AML-193 (cell line): ENCODE results near the gene ADM2.
A peak's percentile ranks its signal among the peaks of the same experiment; 100 is the strongest.
"Not testable (repeated sequence)": the region's sequence is repeated elsewhere in the genome, so short reads cannot be mapped to it uniquely, and the experiment has no call there.

Source experiments
- DNase-seq, 2 experiments: peaks; one replicate each; lab custom pipeline; 2025; lab: John Stamatoyannopoulos, UW

The ADM2 gene

DNA sequence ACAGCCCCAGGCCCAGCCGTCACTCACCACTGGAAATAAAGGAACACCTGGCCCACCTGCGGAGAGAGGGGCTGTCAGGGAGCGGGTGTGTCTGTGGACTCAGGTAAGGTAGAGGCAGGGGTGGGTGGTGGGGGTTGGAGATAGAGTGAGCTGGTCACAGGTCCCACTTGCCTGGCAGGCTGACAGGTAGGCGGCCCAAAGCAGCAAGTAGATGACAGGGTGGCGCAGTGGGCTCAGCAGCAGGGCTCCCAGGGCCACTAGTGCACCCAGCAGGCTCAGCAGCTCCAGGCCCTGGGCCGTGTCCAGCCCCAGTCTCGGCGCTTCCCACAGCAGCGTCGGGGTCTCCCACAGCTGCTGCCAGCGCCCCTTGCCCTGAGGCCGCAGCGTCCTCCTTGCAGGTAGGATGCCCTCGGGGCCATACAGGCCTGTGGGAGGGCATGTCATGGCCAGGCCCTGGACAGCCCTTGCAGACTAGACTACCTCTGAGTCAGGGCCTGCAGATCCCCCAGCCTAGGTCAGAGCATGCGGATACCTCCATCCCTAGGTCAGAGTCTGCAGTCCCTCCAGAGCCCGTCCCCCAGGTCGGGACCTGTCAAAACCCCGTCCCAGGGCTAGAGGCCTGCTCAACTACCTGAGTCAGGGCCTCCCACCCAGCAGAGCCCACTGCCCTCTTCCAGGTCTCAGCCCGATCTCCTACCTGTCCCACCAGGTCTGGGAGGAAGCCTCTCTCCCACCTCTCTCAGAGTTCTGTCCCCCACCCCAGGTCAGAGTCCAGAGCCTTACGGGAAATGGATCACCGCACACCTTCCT, 25.5 kb downstream of the ADM2 start:
- no peak for DNase-seq

- DNase-seq, result peak in 1 of 2 experiments; percentile 83
Observed at GRCh38 chr22:50507421-50507990, 26.2 kb downstream of the ADM2 start, which contains the start of gene LMF2. Gene LMF2, minus strand, starts transcription at chr22:50507702. Its CDS starts 27 bp downstream, at chr22:50507675.

DNA sequence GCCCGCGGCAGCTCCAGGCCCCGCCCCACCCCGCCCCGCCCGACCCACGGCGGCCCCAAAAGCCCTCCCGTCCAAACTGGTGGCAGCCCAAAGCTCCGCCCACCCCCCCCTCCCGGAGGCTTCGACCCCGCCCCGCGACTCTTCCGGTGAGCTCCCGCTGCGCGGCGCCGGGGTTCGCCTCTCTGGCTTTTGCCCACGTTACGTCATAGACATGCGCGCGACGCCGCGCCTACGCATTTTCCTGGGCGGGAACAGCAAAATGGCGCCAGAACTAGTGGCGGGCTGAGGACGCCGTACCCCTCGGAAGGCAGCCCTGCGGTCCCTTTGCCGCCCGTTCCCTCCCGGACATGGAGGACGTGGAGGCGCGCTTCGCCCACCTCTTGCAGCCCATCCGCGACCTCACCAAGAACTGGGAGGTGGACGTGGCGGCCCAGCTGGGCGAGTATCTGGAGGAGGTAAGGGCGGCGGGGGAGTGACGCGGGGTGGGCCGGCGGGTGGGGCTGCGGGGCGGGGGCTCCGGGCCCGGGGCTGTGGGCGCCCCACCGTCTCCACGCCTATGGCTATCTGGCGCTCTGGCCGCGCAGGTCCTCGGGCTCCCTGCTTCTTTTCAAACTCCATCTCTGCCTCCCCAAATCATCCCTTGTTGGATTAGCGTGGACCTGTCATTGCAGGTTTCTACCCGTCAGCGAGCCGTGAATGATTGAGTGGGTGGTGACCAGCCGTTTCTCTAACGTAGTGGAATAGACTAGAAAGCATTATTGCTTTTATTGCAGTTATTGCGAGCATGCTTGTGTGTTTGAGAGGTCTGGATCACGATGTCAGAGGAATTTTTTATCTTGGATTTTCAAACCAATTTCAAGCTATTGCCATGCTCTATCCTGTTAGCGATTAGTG, 26.9 kb downstream of the ADM2 start, which contains the start of gene NCAPH2:
TSS of gene NCAPH2 (plus strand) at position 234 of the 894 bp plus-strand sequence. CDS start at position 348, 114 bp downstream.
- DNase-seq, result peak; percentile 87 to 91

DNA sequence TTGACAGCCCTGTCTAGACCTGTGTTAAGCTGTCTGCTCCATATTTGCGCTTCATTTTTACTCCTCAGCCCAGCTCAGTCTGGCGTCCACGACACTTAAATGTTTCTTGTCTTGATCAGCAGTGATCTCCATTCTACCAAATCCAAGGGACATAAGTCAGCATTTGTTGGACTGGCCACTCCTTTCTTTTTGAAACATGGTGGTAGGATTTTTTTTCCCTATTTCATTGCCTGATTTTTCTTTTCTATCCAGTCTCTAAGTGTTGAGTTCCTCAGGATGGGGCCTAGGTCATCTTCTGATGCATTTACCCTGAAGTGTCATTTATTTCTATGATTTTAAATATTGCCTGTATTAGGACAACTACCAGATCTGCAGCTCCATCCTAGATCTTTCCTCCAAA, 27.6 kb downstream of the ADM2 start:
- DNase-seq, result no peak

DNA sequence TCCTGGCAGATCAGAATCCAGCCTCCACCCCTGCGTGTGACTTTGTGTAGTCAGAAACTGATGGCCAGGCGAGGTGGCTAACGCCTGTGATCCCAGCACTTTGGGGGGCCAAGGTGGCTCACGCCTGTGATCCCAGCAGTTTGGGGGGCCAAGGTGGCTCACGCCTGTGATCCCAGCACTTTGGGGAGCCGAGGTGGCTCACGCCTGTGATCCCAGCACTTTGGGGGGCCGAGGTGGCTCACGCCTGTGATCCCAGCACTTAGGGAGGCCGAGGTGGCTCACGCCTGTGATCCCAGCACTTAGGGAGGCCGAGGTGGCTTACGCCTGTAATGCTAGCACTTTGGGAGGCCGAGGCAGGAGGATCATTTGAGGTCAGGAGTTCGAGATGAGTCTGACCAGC, 31.8 kb downstream of the ADM2 start:
- no peak for DNase-seq

DNA sequence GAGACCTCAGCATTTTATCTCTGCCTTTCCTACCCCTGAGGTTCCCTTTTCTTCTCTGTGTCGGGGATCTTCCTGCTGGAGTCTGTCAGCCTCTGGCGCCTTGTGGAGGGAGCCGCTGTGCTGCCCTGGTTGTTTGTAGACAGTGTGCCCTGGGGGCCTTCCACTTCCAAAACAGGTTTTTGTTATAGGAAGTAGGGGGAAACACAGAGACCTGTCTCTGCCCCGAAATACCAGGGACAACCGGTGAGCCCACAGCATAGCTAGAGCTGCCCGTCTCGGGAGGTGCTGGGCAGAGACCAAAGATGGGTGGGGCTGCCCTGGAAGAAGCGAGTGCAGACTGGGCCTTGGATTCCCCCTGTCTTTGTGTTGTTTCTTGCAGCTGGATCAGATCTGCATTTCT, 34.7 kb downstream of the ADM2 start:
- no peak for DNase-seq

GRCh38 chr22:50516891-50517290, 35.5 kb downstream of the ADM2 start:
- no peak for DNase-seq

- no peak for DNase-seq
Observed at GRCh38 chr22:50517495-50518260, 36.3 kb downstream of the ADM2 start.

- DNase-seq, result no peak
Observed at GRCh38 chr22:50518606-50519005, 37.3 kb downstream of the ADM2 start.

DNA sequence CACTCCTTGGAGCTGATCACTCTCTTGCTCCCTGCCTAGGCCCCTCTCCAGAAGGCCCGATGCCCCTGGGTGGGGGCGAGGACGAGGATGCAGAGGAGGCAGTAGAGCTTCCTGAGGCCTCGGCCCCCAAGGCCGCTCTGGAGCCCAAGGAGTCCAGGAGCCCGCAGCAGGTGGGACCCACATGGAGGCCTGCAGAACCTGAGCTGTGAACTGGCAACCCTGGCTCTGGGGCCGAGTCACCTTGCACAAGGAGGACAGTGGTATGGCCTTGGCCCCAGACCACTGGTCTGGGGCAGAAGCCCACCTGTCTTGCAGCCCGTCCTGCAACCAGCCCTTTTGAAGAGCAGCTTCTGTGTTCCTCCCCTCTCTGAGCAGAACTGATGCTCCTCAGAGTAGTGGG, 37.8 kb downstream of the ADM2 start:
- DNase-seq, result no peak

DNA sequence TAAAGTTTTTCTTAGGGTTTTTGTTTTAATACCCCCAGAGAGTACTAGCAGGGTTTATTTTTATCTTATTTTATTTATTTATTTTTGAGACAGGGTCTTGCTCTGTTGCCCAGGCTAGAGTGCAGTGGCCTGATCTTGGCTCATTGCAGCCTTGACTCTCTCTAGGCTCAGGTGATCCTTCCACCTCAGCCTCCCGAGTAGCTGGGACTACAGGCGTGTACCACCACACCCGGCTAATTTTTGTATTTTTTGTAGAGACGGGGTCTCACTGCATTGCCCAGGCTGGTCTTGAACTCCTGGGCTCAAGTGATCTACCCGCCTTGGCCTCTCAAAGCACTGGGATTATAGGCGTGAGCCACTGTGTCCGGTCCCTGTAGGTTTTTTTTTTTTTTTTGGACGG, 38.8 kb downstream of the ADM2 start:
- not testable (repeated sequence) for DNase-seq

DNA sequence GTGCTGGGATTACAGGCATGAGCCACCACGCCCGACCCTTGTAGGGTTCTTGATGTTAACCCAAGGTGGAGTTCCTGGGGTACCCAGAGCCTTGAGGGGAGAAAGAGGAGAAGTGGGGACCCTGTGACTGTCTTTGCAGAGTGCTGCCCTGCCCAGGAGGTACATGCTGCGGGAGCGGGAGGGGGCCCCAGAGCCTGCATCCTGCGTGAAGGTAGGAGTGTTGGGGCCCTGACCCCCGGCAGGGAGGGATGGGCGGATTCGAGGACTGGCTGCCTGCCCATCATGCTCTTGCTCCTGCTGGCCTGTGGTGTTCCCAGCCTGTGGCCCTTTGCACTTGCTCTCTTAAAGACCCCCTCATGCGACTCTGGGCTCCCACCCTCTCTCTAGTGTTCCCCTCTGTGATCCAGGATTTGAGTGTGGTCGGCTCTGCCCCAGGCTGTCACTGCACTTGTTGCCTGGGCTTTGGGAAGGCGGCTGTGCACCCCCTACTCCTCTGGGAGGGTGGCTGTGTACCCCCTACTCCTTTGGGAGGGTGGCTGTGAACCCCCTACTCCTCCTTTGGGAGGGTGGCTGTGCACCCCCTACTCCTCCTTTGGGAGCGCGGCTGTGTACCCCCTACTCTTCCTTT, 39.6 kb downstream of the ADM2 start:
- DNase-seq, result no peak

DNA sequence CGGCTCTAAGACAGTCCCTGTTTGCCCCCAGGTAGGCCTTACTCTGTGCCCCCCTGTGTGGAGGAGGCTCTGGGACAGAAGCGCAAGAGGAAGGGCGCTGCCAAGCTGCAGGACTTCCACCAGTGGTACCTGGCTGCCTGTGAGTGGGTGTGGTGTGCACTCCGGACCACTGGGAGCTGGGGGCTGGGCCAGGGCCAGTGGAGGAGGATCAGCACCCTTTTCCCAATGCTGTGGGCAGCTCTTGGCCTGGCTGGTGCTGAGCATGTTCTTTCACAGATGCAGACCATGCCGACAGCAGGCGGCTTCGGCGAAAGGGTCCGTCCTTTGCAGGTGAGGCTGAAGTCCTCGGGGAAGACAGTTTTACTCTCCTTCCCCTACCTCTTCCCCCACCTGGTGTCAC, 40.4 kb downstream of the ADM2 start:
- DNase-seq, result no peak

GRCh38 chr22:50522208-50522805, 41.0 kb downstream of the ADM2 start:
- no peak for DNase-seq

DNA sequence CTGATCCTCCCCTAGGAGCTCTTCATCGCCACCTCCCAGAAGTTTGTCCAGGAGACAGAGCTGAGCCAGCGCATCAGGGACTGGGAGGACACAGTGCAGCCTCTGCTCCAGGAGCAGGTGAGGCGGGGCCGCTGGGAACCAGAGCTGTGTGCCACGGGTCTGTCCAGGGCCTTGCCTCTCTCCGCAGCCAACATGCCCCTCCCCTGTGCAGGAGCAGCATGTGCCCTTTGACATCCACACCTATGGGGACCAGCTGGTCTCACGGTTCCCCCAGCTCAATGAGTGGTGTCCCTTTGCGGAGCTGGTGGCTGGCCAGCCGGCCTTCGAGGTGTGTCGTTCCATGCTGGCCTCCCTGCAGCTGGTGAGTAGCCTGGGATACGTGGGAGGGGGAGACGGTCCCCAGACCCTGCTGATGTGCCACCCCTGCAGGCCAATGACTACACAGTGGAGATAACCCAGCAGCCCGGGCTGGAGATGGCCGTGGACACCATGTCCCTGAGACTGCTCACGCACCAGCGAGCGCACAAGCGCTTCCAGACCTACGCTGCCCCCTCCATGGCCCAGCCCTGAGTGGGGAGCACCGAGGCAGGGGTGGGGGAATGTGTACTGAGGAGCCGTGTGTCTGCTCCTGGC, 41.6 kb downstream of the ADM2 start:
- no peak for DNase-seq

DNA sequence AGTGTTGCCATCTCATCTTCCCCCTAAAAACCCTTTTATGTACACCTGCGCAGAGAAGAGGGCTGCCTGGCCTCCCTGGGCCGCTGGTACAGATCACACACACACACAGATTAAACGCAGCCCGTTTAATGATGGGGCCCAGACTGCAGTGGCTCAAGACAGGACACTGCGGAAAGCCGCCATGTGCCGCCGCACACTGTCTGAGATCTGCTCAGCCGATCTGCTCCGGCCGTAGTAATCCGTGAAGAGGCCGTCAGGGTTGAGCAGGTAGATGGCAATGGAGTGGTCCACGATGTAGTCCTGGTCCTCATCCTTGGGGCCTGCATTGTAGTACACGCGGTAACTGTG, 42.1 kb downstream of the ADM2 start:
- no peak for DNase-seq

DNA sequence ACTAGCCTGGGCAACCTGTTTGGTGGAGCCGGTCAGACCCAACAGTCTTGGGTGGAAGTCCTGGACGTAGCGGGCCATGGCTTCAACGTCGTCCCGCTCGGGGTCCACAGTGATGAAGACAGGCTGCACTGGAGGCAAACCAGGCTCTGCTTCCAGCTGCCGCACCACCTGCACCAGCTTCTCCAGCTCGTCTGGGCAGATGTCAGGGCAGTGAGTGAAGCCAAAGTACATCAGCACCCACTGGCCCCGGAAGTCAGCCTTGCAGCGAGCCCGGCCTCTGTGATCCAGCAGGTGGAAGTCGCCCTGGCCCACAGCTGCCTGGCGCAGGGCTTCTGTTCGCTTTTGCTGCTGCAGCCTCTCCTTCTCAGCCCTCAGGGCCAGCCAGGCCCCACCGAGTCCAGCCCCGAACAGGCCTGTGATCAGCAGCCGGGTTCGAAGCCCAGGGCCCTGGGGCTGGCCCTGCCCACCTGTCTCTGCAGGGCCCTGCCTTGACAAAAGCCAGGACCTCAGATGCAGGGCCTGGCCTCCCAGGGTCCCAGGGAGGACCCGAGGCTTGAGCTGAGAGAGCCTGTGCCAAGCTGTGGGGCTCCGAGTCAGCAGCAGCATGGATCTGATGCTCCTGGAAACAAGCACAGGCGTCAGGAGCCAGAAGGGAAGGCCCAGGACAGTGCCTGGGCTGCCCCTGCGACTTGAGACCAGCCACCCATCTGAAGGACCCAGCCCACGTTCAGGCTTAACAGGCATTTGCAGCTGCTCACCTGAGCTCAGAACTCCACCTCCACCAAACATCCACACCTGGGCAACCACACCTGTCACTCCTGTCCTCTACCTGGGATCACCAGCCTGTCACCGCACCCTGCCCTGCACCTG, 42.7 kb downstream of the ADM2 start:
- no peak for DNase-seq

DNA sequence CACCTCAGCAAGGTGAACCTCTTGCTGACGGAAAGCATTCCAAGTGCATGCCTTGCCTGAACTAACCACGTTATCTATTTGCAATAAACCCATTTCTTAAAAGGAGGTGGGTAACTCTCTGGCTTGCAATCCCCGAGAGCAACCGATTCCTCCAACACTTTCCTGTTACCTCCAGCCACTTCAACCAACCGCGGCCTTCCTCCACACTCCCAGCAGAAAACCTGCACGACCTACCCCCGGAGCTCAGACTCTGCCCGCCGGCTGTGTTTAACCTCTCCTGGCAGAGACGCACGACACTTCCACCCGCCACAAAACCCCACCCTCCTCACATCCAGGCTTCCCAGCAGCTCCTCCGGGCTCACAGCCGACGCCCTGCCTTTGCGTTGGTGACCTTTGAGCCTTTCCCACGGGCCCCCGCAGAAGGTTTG, 43.3 kb downstream of the ADM2 start:
- DNase-seq, result no peak

DNA sequence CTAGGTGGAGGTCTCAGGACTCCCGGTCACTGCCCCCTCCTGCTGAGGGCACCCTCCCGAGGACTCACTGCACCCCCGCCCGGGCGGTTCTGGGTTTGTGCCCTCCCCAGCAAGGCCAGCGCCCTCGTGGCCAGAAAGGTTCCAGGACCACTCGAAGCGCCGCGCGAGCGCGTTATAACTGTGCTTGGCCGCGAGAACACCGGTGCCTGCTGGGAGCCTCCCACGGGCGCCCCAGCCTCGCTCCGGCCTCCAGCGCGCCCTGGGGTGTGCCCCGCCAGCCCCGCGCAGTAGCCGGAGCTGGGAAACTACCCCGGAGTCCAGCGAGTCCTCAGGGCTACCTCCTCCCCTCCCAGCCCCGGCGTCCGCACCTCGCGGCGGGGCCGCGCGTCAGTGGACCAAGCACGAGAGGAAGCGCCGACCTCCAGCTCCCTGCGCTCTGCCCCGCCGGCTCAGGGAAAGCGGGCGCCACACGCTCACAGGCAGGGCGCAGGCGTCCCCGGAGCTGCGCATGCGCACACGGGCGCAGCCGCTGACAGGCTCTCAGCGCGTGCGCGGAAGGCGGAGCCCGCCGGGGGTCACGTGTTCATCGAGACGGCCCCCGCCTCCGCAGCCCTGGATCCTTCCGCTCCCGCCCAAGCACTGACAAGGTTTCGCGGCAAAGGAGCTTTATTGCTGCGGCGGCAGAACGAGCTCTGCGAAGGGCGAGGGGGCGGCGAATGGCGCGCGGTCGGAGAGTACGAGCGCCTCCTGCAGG, 43.9 kb downstream of the ADM2 start, which contains the start of gene SCO2:
TSS of gene SCO2 (minus strand) at position 495 of the 754 bp plus-strand sequence. CDS start 1,187 bp downstream, outside the sequence.
- peak; percentile 86 to 91 for DNase-seq
